K562 (cell line): Measurements from ENCODE around the gene PRXL2A. TPM values are rescaled to one million over a fixed set of nuclear protein-coding genes. Genes with fewer than 3 reads are reported as not detected.

Experiments used
- CBX8 ChIP-seq: fragments of 200-600 bp; sonication (generic); IDR thresholded peaks from 2 replicates; pipeline ENCODE4 v1.6.1; 2012; ENCODE audit warnings: borderline replicate concordance, mixed run types, low read depth, mild to moderate bottlenecking, moderate library complexity, mixed read lengths, low read length, control low read depth, inconsistent platforms; ENCODE audit not compliant: poor library complexity, severe bottlenecking; ENCODE audit errors: extremely low read depth
- GATA2 ChIP-seq: sonication (generic); formaldehyde crosslinking; IDR thresholded peaks from 2 replicates; pipeline ENCODE4 v1.4.0; 2020; ENCODE audit warnings: mild to moderate bottlenecking, missing genetic modification reagents
- HDAC2 ChIP-seq: fragments of 450-650 bp; IDR thresholded peaks from 2 replicates; pipeline ENCODE4 v1.6.1; 2016; ENCODE audit warnings: mild to moderate bottlenecking
- HNRNPH1 ChIP-seq: fragments of 200-400 bp; formaldehyde crosslinking; optimal IDR thresholded peaks from 2 replicates; pipeline ENCODE3; 2017; ENCODE audit warnings: low read depth, mild to moderate bottlenecking, low read length, moderate library complexity
- MED1 ChIP-seq: sonication (generic); formaldehyde crosslinking; IDR thresholded peaks from 2 replicates; pipeline ENCODE4 v1.8.1; 2023; ENCODE audit warnings: missing genetic modification reagents, borderline replicate concordance
- NUFIP1 ChIP-seq: fragments of 450-650 bp; IDR thresholded peaks from 2 replicates; pipeline ENCODE4 v1.6.1; 2018; ENCODE audit not compliant: partially characterized antibody
- POLR2G ChIP-seq: fragments of 200-400 bp; formaldehyde crosslinking; IDR thresholded peaks from 2 replicates; pipeline ENCODE4 v1.6.1; 2017; ENCODE audit warnings: low read depth, mild to moderate bottlenecking, antibody characterized with exemption, low read length, moderate library complexity
- REST ChIP-seq, 2 experiments: fragments of 450-650 bp; formaldehyde crosslinking in 1 of 2; IDR thresholded peaks; 2 replicates each; pipeline versions ENCODE4 v1.4.0 to v1.6.1; 2014 to 2020; ENCODE audit warnings: mild to moderate bottlenecking in 2 of 2, borderline replicate concordance in 1 of 2, low read depth in 1 of 2
- SMAD3 ChIP-seq: fragments of 450-650 bp; formaldehyde crosslinking; conservative IDR thresholded peaks from 2 replicates; pipeline ENCODE4 v1.4.0; 2020; ENCODE audit warnings: mild to moderate bottlenecking
- TAF15 ChIP-seq: fragments of 200-400 bp; formaldehyde crosslinking; IDR thresholded peaks from 2 replicates; pipeline ENCODE4 v1.6.1; 2017; ENCODE audit warnings: mild to moderate bottlenecking, low read depth, low read length, moderate library complexity
- ZFPM2 ChIP-seq: fragments of 250-450 bp; sonication (Bioruptor Pico); IDR thresholded peaks from 2 replicates; pipeline ENCODE4 v1.5.1; 2022; ENCODE audit warnings: mild to moderate bottlenecking
- ZNF224 ChIP-seq: sonication (generic); formaldehyde crosslinking; IDR thresholded peaks from 2 replicates; pipeline ENCODE4 v1.8.0; 2022; ENCODE audit warnings: mild to moderate bottlenecking, missing genetic modification reagents
- ZNF274 ChIP-seq: IDR thresholded peaks from 2 replicates; pipeline ENCODE4 v1.6.1; 2011; ENCODE audit warnings: low read depth, mild to moderate bottlenecking, low read length, moderate library complexity, borderline replicate concordance
- ZNF3 ChIP-seq: fragments of 250-450 bp; sonication (Bioruptor Pico); IDR thresholded peaks from 2 replicates; pipeline ENCODE4 v1.5.0; 2021; ENCODE audit warnings: mild to moderate bottlenecking, moderate library complexity
- ZNF511 ChIP-seq: sonication (generic); formaldehyde crosslinking; IDR thresholded peaks from 2 replicates; pipeline ENCODE4 v1.8.0; 2022; ENCODE audit warnings: mild to moderate bottlenecking, missing genetic modification reagents
- polyA plus RNA-seq, 8 experiments: library from polyadenylated mRNA; depleted of rRNA in 4 of 8; stranded (reverse) in 5 of 8; unstranded in 3 of 8; fragments of >200 nt; fragmentation: Nextera tagmentation in 2 of 8; fragmentation: Illumina TruSeq in 1 of 8; extraction: Ambion mirVana in 2 of 8; extraction: Trizol in 1 of 8; gene quantifications; 2 replicates each; pipeline versions ENCODE4 v1.2.1 to v1.2.3, GENCODE V29; 2011 to 2014; ENCODE audit warnings: inconsistent platforms in 1 of 8, missing spikeins in 1 of 8
- total RNA-seq, 7 experiments: library from RNA; depleted of rRNA in 6 of 7; stranded (reverse); fragments of >200 nt in 6 of 7; fragmentation: Illumina TruSeq in 2 of 7; extraction: Trizol in 2 of 7; gene quantifications; 2 replicates each; pipeline versions ENCODE4 v1.2.1 to v1.2.3, GENCODE V29; 2011 to 2021; ENCODE audit warnings: low replicate concordance in 1 of 7
- TF ChIP-seq, protein P1 (sequence below): fragments of 450-650 bp; IDR thresholded peaks from 2 replicates; pipeline ENCODE4 v1.6.1; 2014; ENCODE audit warnings: low read depth, mild to moderate bottlenecking, moderate library complexity, borderline replicate concordance

PRXL2A gene
- total and polyA plus RNA-seq, 9 of the 15 experiments (the other 6 are each of a cell fraction or from before 2014, with no cell fraction given), result 0.14 to 1.2 (median 0.75) TPM

DNA sequence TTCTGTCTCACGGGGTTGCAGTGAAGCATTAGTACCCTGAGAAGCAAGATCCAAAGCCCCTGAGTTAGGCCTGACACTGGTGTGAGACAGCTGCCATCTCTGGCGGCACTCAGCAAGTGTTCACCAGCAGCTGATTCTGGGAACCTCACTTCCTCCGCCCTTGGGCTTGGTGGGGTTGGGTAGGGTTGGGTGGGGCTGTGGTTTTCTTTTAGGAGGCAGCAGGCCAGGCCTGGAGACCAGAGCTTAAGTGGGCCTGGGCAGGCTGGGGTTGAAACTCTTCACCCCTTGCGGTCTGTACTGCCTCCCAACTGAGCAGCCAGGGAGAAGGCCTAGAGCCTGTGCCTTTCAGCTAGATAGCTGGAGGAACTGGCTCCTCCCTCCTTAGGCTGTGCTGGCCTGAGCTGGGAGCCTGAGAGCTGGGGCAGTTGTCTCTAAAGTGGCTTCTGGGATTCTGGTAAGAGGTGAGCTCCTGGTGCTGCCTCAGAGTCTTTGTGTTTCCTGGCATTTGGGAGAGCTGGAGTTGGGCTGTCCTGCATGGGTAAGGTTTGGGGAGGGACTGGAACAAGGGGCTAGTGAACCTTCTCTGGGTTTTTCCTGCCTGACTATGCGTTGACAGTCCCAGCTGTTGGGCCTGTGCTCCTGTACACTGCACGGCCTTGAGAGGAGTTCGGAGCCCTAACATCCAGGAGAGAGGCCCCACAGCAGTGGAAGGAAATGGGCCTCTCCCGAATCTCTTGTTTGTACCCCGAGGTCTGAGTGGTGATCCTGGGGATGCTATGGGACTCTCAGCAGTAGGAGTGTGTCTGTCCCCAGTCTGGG, 50.9 kb downstream of the PRXL2A start (continued):
- TF ChIP-seq, protein P1, sequence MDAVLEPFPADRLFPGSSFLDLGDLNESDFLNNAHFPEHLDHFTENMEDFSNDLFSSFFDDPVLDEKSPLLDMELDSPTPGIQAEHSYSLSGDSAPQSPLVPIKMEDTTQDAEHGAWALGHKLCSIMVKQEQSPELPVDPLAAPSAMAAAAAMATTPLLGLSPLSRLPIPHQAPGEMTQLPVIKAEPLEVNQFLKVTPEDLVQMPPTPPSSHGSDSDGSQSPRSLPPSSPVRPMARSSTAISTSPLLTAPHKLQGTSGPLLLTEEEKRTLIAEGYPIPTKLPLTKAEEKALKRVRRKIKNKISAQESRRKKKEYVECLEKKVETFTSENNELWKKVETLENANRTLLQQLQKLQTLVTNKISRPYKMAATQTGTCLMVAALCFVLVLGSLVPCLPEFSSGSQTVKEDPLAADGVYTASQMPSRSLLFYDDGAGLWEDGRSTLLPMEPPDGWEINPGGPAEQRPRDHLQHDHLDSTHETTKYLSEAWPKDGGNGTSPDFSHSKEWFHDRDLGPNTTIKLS, result no peak
- TF ChIP-seq MED1 (CRISPR knock-in tag) (no peak), ZNF511 (CRISPR knock-in tag) (no peak), ZNF3 (CRISPR knock-in tag) (no peak), ZNF224 (no peak), REST (IDR thresholded peaks at IDR 0.05; ENCODE audit: borderline replicate concordance) (peak; percentile 16; the same call in 1 of the 2 replicates), REST (CRISPR knock-in tag; IDR thresholded peaks at IDR 0.05; ENCODE audit: low read depth) (no peak), TAF15 (no peak), SMAD3 (CRISPR knock-in tag) (no peak), GATA2 (CRISPR knock-in tag) (no peak), ZNF274 (no peak), NUFIP1 (no peak), CBX8 (no peak), ZFPM2 (CRISPR knock-in tag) (no peak), HNRNPH1 (no peak), POLR2G (0 out of 2 replicates have a peak, but pooled peaks have one; percentile 42), HDAC2 (no peak)
